Prostate gland (tissue), 2 donors: ENCODE measurements around the gene SEZ6L. TPM values are rescaled to one million over a fixed set of nuclear protein-coding genes. Genes with fewer than 3 reads are reported as not detected.

ENCODE experiments used
- DNase-seq: peaks from one replicate; pipeline ENCODE4 v3.0.0-alpha.2; 2019; ENCODE audit warnings: low spot score
- H3K27ac ChIP-seq, 2 donors: fragments of 200-600 bp; sonication (generic); 2 replicates each; pipeline ENCODE4 v1.5.1; 2017 to 2019
- H3K27me3 ChIP-seq: fragments of 200-600 bp; sonication (generic); replicated peaks from 2 replicates; pipeline ENCODE4 v1.5.1; 2019; ENCODE audit not compliant: insufficient read depth
- H3K36me3 ChIP-seq, 2 donors: fragments of 200-600 bp; sonication (generic); 1 replicate in 1 of 2; 2 replicates in 1 of 2; pipeline versions ENCODE4 v1.5.1 to v1.8.1; 2017 to 2019
- H3K4me1 ChIP-seq: fragments of 200-600 bp; sonication (generic); replicated peaks from 2 replicates; pipeline ENCODE4 v1.5.1; 2019
- H3K4me3 ChIP-seq, 2 donors: fragments of 200-600 bp; sonication (generic); 2 replicates each; pipeline ENCODE4 v1.5.1; 2017 to 2019
- H3K9me3 ChIP-seq: fragments of 200-600 bp; sonication (generic); 2 replicates; pipeline ENCODE4 v1.5.1; 2017
- CTCF ChIP-seq, 4 experiments: fragments of 200-600 bp in 2 of 4; fragments of 450-650 bp in 2 of 4; sonication (generic) in 2 of 4; IDR thresholded peaks; 1 replicate in 3 of 4; 2 replicates in 1 of 4; pipeline ENCODE4 v1.5.1; 2016 to 2019; ENCODE audit warnings: antibody characterized with exemption in 4 of 4, mild to moderate bottlenecking in 2 of 4, moderate library complexity in 2 of 4
- POLR2A ChIP-seq: fragments of 450-650 bp; IDR thresholded peaks from one replicate; pipeline ENCODE4 v1.6.1; 2016; ENCODE audit warnings: antibody characterized with exemption, mild to moderate bottlenecking
- POLR2AphosphoS5 ChIP-seq: sonication (generic); formaldehyde crosslinking; IDR thresholded peaks from one replicate; pipeline ENCODE4 v1.6.1; 2017; ENCODE audit warnings: antibody characterized with exemption
- WGBS: methylation state at CpG from one replicate; pipeline ENCODE4 v1.1.5; 2018; 5-methylcytosine and 5-hydroxymethylcytosine counted together
- intact Hi-C: fragments of 100-400 bp; cut with DNase I; formaldehyde crosslinking; loops from one replicate; pipeline ENCODE4 v1.14.2; 2022
- total RNA-seq, 2 donors: library from RNA; depleted of rRNA; stranded (reverse); fragments of >200 nt; gene quantifications; one replicate each; pipeline ENCODE4 v1.1.0, GENCODE V29; 2016

The SEZ6L gene
- total RNA-seq, 2 donors from 2014 or later: 0.45 to 0.64 TPM

GRCh38 chr22:26336773-26337172 lies 167.5 kb downstream of the SEZ6L start:
- 81% methylated on average over 4 of the region's 4 CpGs for WGBS
- TF ChIP-seq POLR2A (no peak), CTCF (IDR thresholded peaks at IDR 0.05) (no peak), POLR2AphosphoS5 (no peak)

GRCh38 chr22:26339755-26340154 lies 170.5 kb downstream of the SEZ6L start:
- H3K4me3 ChIP-seq: no peak overlapping the region
- intact Hi-C loops: loop anchor here (10.0 kb wide), 1 partner anchor 895 kb away; no protein-coding TSS in a partner anchor
- H3K36me3 ChIP-seq: no peaks in the 10 kb centered on the region
- no peaks in the 10 kb centered on the region for H3K9me3 ChIP-seq
- no peaks in the 10 kb centered on the region for H3K4me1 ChIP-seq
- WGBS: 79% methylated on average over 6 of the region's 6 CpGs
- TF ChIP-seq POLR2AphosphoS5 (no peak), POLR2A (no peak), CTCF (IDR thresholded peaks at IDR 0.05) (no peak)
- H3K27me3 ChIP-seq: no peaks in the 10 kb centered on the region
- no peak for DNase-seq
- H3K27ac ChIP-seq: no peak overlapping the region

More at GRCh38 chr22:26336773-26337172, 167.5 kb downstream of the SEZ6L start:
- Histone ChIP-seq H3K27me3 (no peaks in the 10 kb centered on the region), H3K27ac (no peak overlapping the region), H3K36me3 (no peaks in the 10 kb centered on the region), H3K4me3 (no peak overlapping the region), H3K9me3 (no peaks in the 10 kb centered on the region), H3K4me1 (no peaks in the 10 kb centered on the region)
- no peak for DNase-seq
- intact Hi-C loops: loop anchor here (10.0 kb wide), 1 partner anchor 892 kb away; no protein-coding TSS in a partner anchor

- Histone ChIP-seq H3K27ac (no peak overlapping the region), H3K4me3 (no peak overlapping the region), H3K36me3 (no peaks in the 10 kb centered on the region), H3K27me3 (no peaks in the 10 kb centered on the region), H3K4me1 (no peaks in the 10 kb centered on the region), H3K9me3 (no peaks in the 10 kb centered on the region)
- WGBS: 53% methylated on average over 6 of the region's 6 CpGs
- intact Hi-C loops: no loop called here
- DNase-seq: no peak
- TF ChIP-seq POLR2A (no peak), CTCF (IDR thresholded peaks at IDR 0.05) (no peak), POLR2AphosphoS5 (no peak)
These were observed 173.6 kb downstream of the SEZ6L start for GRCh38 chr22:26342745-26343410.

- no peaks in the 10 kb centered on the region for H3K27me3 ChIP-seq
- intact Hi-C loops: no loop called here
- 85% methylated on average over 3 of the region's 3 CpGs for WGBS
- no peaks in the 10 kb centered on the region for H3K9me3 ChIP-seq
- H3K27ac ChIP-seq: no peak overlapping the region
- H3K36me3 ChIP-seq: no peaks in the 10 kb centered on the region
- TF ChIP-seq CTCF (IDR thresholded peaks at IDR 0.05) (no peak), POLR2A (no peak), POLR2AphosphoS5 (no peak)
- no peak for DNase-seq
- no peaks in the 10 kb centered on the region for H3K4me1 ChIP-seq
- H3K4me3 ChIP-seq: no peak overlapping the region
These were observed 176.2 kb downstream of the SEZ6L start for GRCh38 chr22:26345496-26345895.
